Ishikawa (cell line): ENCODE data around the gene TP73.
A peak's percentile ranks its signal among the peaks of the same experiment; 100 is the strongest.

Source experiments
- CEBPB ChIP-seq: IDR thresholded peaks from 2 replicates; pipeline ENCODE4 v1.6.1; 2012
- CREB1 ChIP-seq: IDR thresholded peaks from 2 replicates; pipeline ENCODE4 v1.6.1; 2012; ENCODE audit warnings: low read depth
- EGR1 ChIP-seq: IDR thresholded peaks from 2 replicates; pipeline ENCODE4 v1.6.1; 2012
- EP300 ChIP-seq: IDR thresholded peaks from 2 replicates; pipeline ENCODE4 v1.6.1; 2012; ENCODE audit warnings: borderline replicate concordance
- FOXM1 ChIP-seq: IDR thresholded peaks from 2 replicates; pipeline ENCODE4 v1.6.1; 2012; ENCODE audit warnings: low read depth, borderline replicate concordance
- MAX ChIP-seq: IDR thresholded peaks from 2 replicates; pipeline ENCODE4 v1.6.1; 2012
- NFIC ChIP-seq: IDR thresholded peaks from 2 replicates; pipeline ENCODE4 v1.6.1; 2012
- RAD21 ChIP-seq: IDR thresholded peaks from 2 replicates; pipeline ENCODE4 v1.6.1; 2012; ENCODE audit warnings: low read depth
- REST ChIP-seq: IDR thresholded peaks from 2 replicates; pipeline ENCODE4 v1.6.1; 2012; ENCODE audit warnings: low read depth, mild to moderate bottlenecking
- TAF1 ChIP-seq: IDR thresholded peaks from 2 replicates; pipeline ENCODE4 v1.6.1; 2012; ENCODE audit warnings: low read depth, mild to moderate bottlenecking
- TCF12 ChIP-seq: IDR thresholded peaks from 2 replicates; pipeline ENCODE4 v1.6.1; 2012; ENCODE audit warnings: low read depth
- TEAD4 ChIP-seq: IDR thresholded peaks from 2 replicates; pipeline ENCODE4 v1.6.1; 2012
- USF1 ChIP-seq: IDR thresholded peaks from 2 replicates; pipeline ENCODE4 v1.6.1; 2012
- YY1 ChIP-seq: IDR thresholded peaks from 2 replicates; pipeline ENCODE4 v1.6.1; 2012; ENCODE audit warnings: low read depth
- ZBTB7A ChIP-seq: IDR thresholded peaks from 2 replicates; pipeline ENCODE4 v1.6.1; 2012; ENCODE audit warnings: low read depth

The TP73 gene

GRCh38 chr1:3714814-3715213 lies 62.5 kb downstream of the TP73 start:
- TF ChIP-seq REST (peak; percentile 54), TEAD4 (no peak), MAX (no peak), CEBPB (no peak)

GRCh38 chr1:3716351-3716750 lies 64.0 kb downstream of the TP73 start:
- no peak for TF ChIP-seq NFIC

GRCh38 chr1:3717041-3717714 lies 64.9 kb downstream of the TP73 start:
- TF ChIP-seq CREB1 (no peak), TAF1 (no peak), CEBPB (no peak), TEAD4 (no peak), EGR1 (no peak), TCF12 (no peak), ZBTB7A (no peak), USF1 (no peak), YY1 (no peak), MAX (no peak), EP300 (no peak), RAD21 (no peak), REST (no peak), FOXM1 (no peak), NFIC (no peak)

GRCh38 chr1:3717715-3718601 lies 65.6 kb downstream of the TP73 start:
- no peak for TF ChIP-seq EGR1
- peak; percentile 84 for TF ChIP-seq ZBTB7A
- no peak for TF ChIP-seq TAF1
- peak; percentile 99 for TF ChIP-seq REST

GRCh38 chr1:3718764-3719163 lies 66.4 kb downstream of the TP73 start:
- TF ChIP-seq USF1 (no peak), CEBPB (no peak), YY1 (no peak), MAX (no peak), NFIC (no peak)
